Bronchial epithelial cell (primary cell): ENCODE data around the gene SLC4A4. TPM values are rescaled to one million over a fixed set of nuclear protein-coding genes. Genes with fewer than 3 reads are reported as not detected.
A peak's percentile ranks its signal among the peaks of the same experiment; 100 is the strongest.

Source experiments
- DNase-seq: peaks from one replicate; pipeline ENCODE4 v3.0.0-alpha.2; 2010; ENCODE audit warnings: low read depth
- FAIRE-seq: peaks from 2 replicates; lab custom pipeline; 2011; peaks lifted over from hg19 to GRCh38; lab: Jason Lieb, UNC
- H3K27me3 ChIP-seq: 2 replicates; pipeline ENCODE4 v1.5.1; 2011; ENCODE audit warnings: low read length; ENCODE audit not compliant: control insufficient read depth, insufficient read depth
- H3K36me3 ChIP-seq: 2 replicates; pipeline ENCODE4 v1.5.1; 2011; ENCODE audit warnings: low read length; ENCODE audit not compliant: control insufficient read depth, insufficient read depth
- H3K4me3 ChIP-seq: 2 replicates; pipeline ENCODE4 v1.5.1; 2011; ENCODE audit warnings: mild to moderate bottlenecking, low read depth, low read length, control low read depth
- CTCF ChIP-seq: IDR thresholded peaks from 2 replicates; pipeline ENCODE4 v1.5.1; 2011; ENCODE audit warnings: mild to moderate bottlenecking, moderate library complexity, low read length, control low read depth, inconsistent platforms; ENCODE audit not compliant: insufficient read depth, severe bottlenecking
- total RNA-seq: library from RNA; depleted of rRNA; stranded (reverse); fragments of >200 nt; gene quantifications from 2 replicates; pipeline ENCODE4 v1.2.1, GENCODE V29; 2014

The SLC4A4 gene
- total RNA-seq, 1 donor from 2014 or later = 0.26 TPM

GRCh38 chr4:71587995-71588394, 249.2 kb downstream of the SLC4A4 start:
- H3K27me3 ChIP-seq = no peaks in the 10 kb centered on the region
- DNase-seq (no peak), FAIRE-seq (no peak)
- no peaks in the 10 kb centered on the region for H3K36me3 ChIP-seq
- TF ChIP-seq CTCF = no peak
- no peak overlapping the region for H3K4me3 ChIP-seq

- Histone ChIP-seq H3K4me3 (no peak overlapping the region), H3K27me3 (no peaks in the 10 kb centered on the region), H3K36me3 (no peaks in the 10 kb centered on the region)
- FAIRE-seq (no peak), DNase-seq (no peak)
- no peak for TF ChIP-seq CTCF
These were observed 254.0 kb downstream of the SLC4A4 start for GRCh38 chr4:71592793-71593192.

- no peak overlapping the region for H3K4me3 ChIP-seq
- no peak for TF ChIP-seq CTCF
- DNase-seq (no peak), FAIRE-seq (no peak)
- H3K27me3 ChIP-seq = no peaks in the 10 kb centered on the region
- no peaks in the 10 kb centered on the region for H3K36me3 ChIP-seq
These were observed 254.5 kb downstream of the SLC4A4 start for GRCh38 chr4:71593311-71593710.

- FAIRE-seq = peak; percentile 70
- no peaks in the 10 kb centered on the region for H3K27me3 ChIP-seq
- DNase-seq = peak; percentile 96
- no peak for TF ChIP-seq CTCF
- H3K36me3 ChIP-seq = no peaks in the 10 kb centered on the region
- no peak overlapping the region for H3K4me3 ChIP-seq
These were observed 256.8 kb downstream of the SLC4A4 start for GRCh38 chr4:71595576-71596108.

- H3K36me3 ChIP-seq = no peaks in the 10 kb centered on the region
- no peak overlapping the region for H3K4me3 ChIP-seq
- DNase-seq = no peak
- TF ChIP-seq CTCF = no peak
- no peak for FAIRE-seq
- no peaks in the 10 kb centered on the region for H3K27me3 ChIP-seq
These were observed 260.8 kb downstream of the SLC4A4 start for GRCh38 chr4:71599578-71599977.

GRCh38 chr4:71602289-71602900, 263.6 kb downstream of the SLC4A4 start:
- H3K36me3 ChIP-seq = no peaks in the 10 kb centered on the region
- H3K27me3 ChIP-seq = no peaks in the 10 kb centered on the region
- H3K4me3 ChIP-seq = no peak overlapping the region
- DNase-seq (peak; percentile 62), FAIRE-seq (peak; percentile 58)
- no peak for TF ChIP-seq CTCF
